Activated B cell treated with CpG ODN at 0.5 μM for 24 hours (primary cell): Measurements from ENCODE around the gene CHN2. TPM values are rescaled to one million over a fixed set of nuclear protein-coding genes. Genes with fewer than 3 reads are reported as not detected.

Source experiments
- ATAC-seq: fragments of 200-7000 bp; cut with Tn5 transposase; one replicate; pipeline ENCODE4 v1.10.0; 2021; ENCODE audit warnings: low read depth, mild to moderate bottlenecking, moderate library complexity
- CTCF ChIA-PET: fragments of 350-600 bp; sonication (Branson Sonifier 250); formaldehyde crosslinking; loops from one replicate; lab custom pipeline; 2021; ENCODE audit warnings: antibody characterized with exemption; lab: Charles Lee
- POLR2A ChIA-PET: fragments of 350-600 bp; sonication (Branson Sonifier 250); formaldehyde crosslinking; loops from one replicate; lab custom pipeline; 2021; ENCODE audit warnings: antibody characterized with exemption; lab: Charles Lee
- DNase-seq: peaks from one replicate; pipeline ENCODE4 v3.0.0; 2022
- H3K27ac Mint-ChIP-seq: one replicate; pipeline ENCODE4 v1.8.0; 2020; ENCODE audit warnings: mixed read lengths
- H3K27me3 Mint-ChIP-seq: one replicate; pipeline ENCODE4 v1.8.0; 2021; ENCODE audit warnings: mixed read lengths
- H3K36me3 Mint-ChIP-seq: one replicate; pipeline ENCODE4 v1.8.0; 2021; ENCODE audit warnings: low read depth, mixed read lengths
- H3K4me1 Mint-ChIP-seq: one replicate; pipeline ENCODE4 v1.8.0; 2021; ENCODE audit warnings: mixed read lengths
- H3K4me3 Mint-ChIP-seq: one replicate; pipeline ENCODE4 v1.8.0; 2020; ENCODE audit warnings: mild to moderate bottlenecking, mixed read lengths
- H3K9me3 Mint-ChIP-seq: one replicate; pipeline ENCODE4 v1.8.0; 2020; ENCODE audit warnings: mixed read lengths
- CTCF ChIP-seq: fragments of 200-600 bp; IDR thresholded peaks from one replicate; pipeline ENCODE4 v1.8.0; 2022; ENCODE audit warnings: antibody characterized with exemption, mild to moderate bottlenecking
- intact Hi-C: fragments of 100-400 bp; cut with micrococcal nuclease; formaldehyde crosslinking; loops from one replicate; pipeline ENCODE4 v1.15.1; 2024
- total RNA-seq: library from RNA; stranded (reverse); gene quantifications from 2 replicates; pipeline ENCODE4 v1.2.3, GENCODE V29; 2022

CHN2 gene
- total RNA-seq, 1 donor from 2014 or later = 1.8 TPM

DNA sequence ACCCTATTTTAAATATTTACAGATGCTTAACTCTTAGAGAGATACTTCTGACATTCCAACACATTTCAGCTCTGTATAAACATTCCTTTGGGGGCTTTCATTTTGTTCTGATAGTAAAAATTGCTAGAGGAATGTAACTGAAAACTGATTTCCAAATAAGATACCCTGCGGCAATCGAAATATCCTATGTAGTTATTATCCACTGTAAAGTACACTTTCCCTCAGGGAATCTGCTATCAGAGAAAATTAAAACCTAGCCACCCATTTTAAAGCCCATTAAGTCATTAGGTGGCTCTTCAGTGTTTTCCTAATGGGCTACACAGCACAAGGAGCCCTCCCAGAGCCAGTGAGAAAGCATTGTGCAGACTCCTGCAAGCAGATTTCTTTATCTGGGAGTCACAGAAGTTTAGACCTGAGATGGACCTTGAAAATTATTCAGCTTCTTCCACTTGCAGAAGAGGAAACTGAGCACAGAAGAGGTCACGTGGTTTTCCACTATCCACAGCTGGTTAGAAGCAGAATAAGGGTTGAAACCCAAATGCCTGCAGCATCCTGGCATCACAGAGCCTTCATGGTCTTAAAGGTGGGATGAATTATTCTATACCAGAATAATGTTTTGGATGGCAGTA, 35.7 kb upstream of the CHN2 start:
- Mint-ChIP-seq H3K27ac (no peak overlapping the region), H3K4me3 (no peak overlapping the region), H3K27me3 (peaks cover 32% of the 10 kb centered on the region), H3K36me3 (no peaks in the 10 kb centered on the region), H3K9me3 (peaks cover 4% of the 10 kb centered on the region), H3K4me1 (no peaks in the 10 kb centered on the region)
- no peak for TF ChIP-seq CTCF
- ATAC-seq (no peak), DNase-seq (no peak)
- ChIA-PET CTCF (no interaction called here), POLR2A (no interaction called here)
- intact Hi-C loops = no loop called here

- ATAC-seq (no peak), DNase-seq (no peak)
- no peak for TF ChIP-seq CTCF
- Mint-ChIP-seq H3K9me3 (peaks cover 2% of the 10 kb centered on the region), H3K4me1 (no peaks in the 10 kb centered on the region), H3K36me3 (no peaks in the 10 kb centered on the region), H3K27ac (no peak overlapping the region), H3K4me3 (no peak overlapping the region), H3K27me3 (peaks cover 31% of the 10 kb centered on the region)
- intact Hi-C loops = no loop called here
- ChIA-PET POLR2A (no interaction called here), CTCF (no interaction called here)
These were observed 34.5 kb upstream of the CHN2 start for GRCh38 chr7:29160080-29160479.

- peaks cover 8% of the 10 kb centered on the region for H3K9me3 Mint-ChIP-seq
- H3K4me1 Mint-ChIP-seq = no peaks in the 10 kb centered on the region
- peaks cover 30% of the 10 kb centered on the region for H3K27me3 Mint-ChIP-seq
- no peaks in the 10 kb centered on the region for H3K36me3 Mint-ChIP-seq
- CTCF ChIA-PET = no interaction called here
- no peak overlapping the region for H3K4me3 Mint-ChIP-seq
- ATAC-seq = no peak
- H3K27ac Mint-ChIP-seq = no peak overlapping the region
- POLR2A ChIA-PET = no interaction called here
- DNase-seq = no peak
- no peak for TF ChIP-seq CTCF
- intact Hi-C loops = no loop called here
These were observed 33.3 kb upstream of the CHN2 start for GRCh38 chr7:29161231-29161630.

DNA sequence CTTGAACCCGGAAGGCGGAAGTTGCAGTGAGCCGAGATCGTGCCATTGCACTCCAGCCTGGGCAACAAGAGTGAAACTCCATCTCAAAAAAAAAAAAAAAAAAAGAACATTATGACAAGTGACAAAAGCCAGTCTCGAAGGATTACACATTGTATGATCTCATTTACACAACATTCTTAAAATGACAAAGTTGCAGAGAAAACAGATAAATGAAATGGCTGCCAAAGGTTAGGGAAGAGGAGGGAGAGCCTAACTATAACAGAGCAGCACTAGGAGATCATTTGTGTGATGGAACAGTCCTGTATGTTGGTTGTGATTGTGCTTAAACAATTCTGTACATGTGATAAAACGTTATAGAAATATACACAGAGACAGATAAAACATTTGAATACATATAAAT, 32.0 kb upstream of the CHN2 start:
- ChIA-PET POLR2A (no interaction called here), CTCF (no interaction called here)
- no peak for DNase-seq
- Mint-ChIP-seq H3K9me3 (peaks cover 8% of the 10 kb centered on the region), H3K4me1 (no peaks in the 10 kb centered on the region), H3K27ac (no peak overlapping the region), H3K4me3 (no peak overlapping the region), H3K27me3 (peaks cover 25% of the 10 kb centered on the region), H3K36me3 (no peaks in the 10 kb centered on the region)
- TF ChIP-seq CTCF = no peak
- ATAC-seq = no peak
- intact Hi-C loops = no loop called here

- POLR2A ChIA-PET = no interaction called here
- intact Hi-C loops = no loop called here
- ATAC-seq (no peak), DNase-seq (no peak)
- peaks cover 19% of the 10 kb centered on the region for H3K27me3 Mint-ChIP-seq
- H3K27ac Mint-ChIP-seq = no peak overlapping the region
- peaks cover 8% of the 10 kb centered on the region for H3K9me3 Mint-ChIP-seq
- CTCF ChIA-PET = no interaction called here
- H3K4me3 Mint-ChIP-seq = no peak overlapping the region
- H3K4me1 Mint-ChIP-seq = no peaks in the 10 kb centered on the region
- no peak for TF ChIP-seq CTCF
- no peaks in the 10 kb centered on the region for H3K36me3 Mint-ChIP-seq
These were observed 30.7 kb upstream of the CHN2 start for GRCh38 chr7:29163854-29164253.
